Stomach (tissue), 4 donors: Measurements from ENCODE around the gene ITPRID2.

Source experiments
- CTCF ChIP-seq, 7 experiments: fragments of 450-650 bp in 4 of 7; fragments of 200-600 bp in 3 of 7; sonication (generic) in 3 of 7; IDR thresholded peaks; one replicate each; pipeline ENCODE4 v1.5.1; 2016 to 2019; ENCODE audit warnings: antibody characterized with exemption in 7 of 7, control low read depth in 2 of 7, mild to moderate bottlenecking in 1 of 7
- EP300 ChIP-seq: sonication (generic); formaldehyde crosslinking; IDR thresholded peaks from one replicate; pipeline ENCODE4 v1.6.1; 2017; ENCODE audit warnings: antibody characterized with exemption
- POLR2A ChIP-seq, 4 donors: fragments of 450-650 bp; IDR thresholded peaks; one replicate each; pipeline ENCODE4 v1.6.1; 2016; ENCODE audit warnings: antibody characterized with exemption in 4 of 4, control low read depth in 2 of 4, mild to moderate bottlenecking in 1 of 4, moderate library complexity in 1 of 4
- POLR2AphosphoS5 ChIP-seq, 3 donors: sonication (generic); formaldehyde crosslinking; IDR thresholded peaks; one replicate each; pipeline ENCODE4 v1.6.1; 2016; ENCODE audit warnings: antibody characterized with exemption in 3 of 3

- TF ChIP-seq CTCF (IDR thresholded peaks at IDR 0.05), result no peak
- no peak for TF ChIP-seq POLR2A (IDR thresholded peaks at IDR 0.05)
- TF ChIP-seq POLR2AphosphoS5 (IDR thresholded peaks at IDR 0.05), result no peak
- no peak for TF ChIP-seq EP300
These were observed 5.3 kb upstream of the ITPRID2 start for GRCh38 chr2:181886192-181886591.
